Panc1 (cell line): ENCODE data around the gene GPALPP1. TPM values are rescaled to one million over a fixed set of nuclear protein-coding genes. Genes with fewer than 3 reads are reported as not detected.

Experiments used
- ATAC-seq: fragments of 200-7000 bp; cut with Tn5 transposase; 2 replicates; pipeline ENCODE4 v1.9.1; 2020; ENCODE audit warnings: mild to moderate bottlenecking, moderate library complexity
- BruUV-seq: library from RNA; stranded (reverse); fragments of 400-500 nt; replicated peaks from 2 replicates; lab custom pipeline; 2021; lab: Mats Ljungman, UMichigan
- CTCF ChIA-PET: fragments of 300-600 bp; sonication (Branson Sonifier 250); formaldehyde crosslinking; loops from one replicate; lab custom pipeline; 2022; ENCODE audit warnings: antibody characterized with exemption; lab: Charles Lee
- POLR2A ChIA-PET: fragments of 300-600 bp; sonication (Branson Sonifier 250); formaldehyde crosslinking; loops from one replicate; lab custom pipeline; 2022; ENCODE audit warnings: antibody characterized with exemption; lab: Charles Lee
- DNase-seq: peaks from one replicate; pipeline ENCODE4 v3.0.0-alpha.2; 2010; ENCODE audit warnings: low read depth, low spot score
- H3K27ac ChIP-seq: 2 replicates; pipeline ENCODE4 v1.5.1; 2011; ENCODE audit warnings: mild to moderate bottlenecking, low read length, inconsistent platforms
- H3K27me3 ChIP-seq: fragments of 200-500 bp; sonication (Bioruptor generic); 2 replicates; pipeline ENCODE4 v1.6.0; 2014; ENCODE audit warnings: low read length, inconsistent platforms; ENCODE audit not compliant: control insufficient read depth, insufficient read depth
- H3K36me3 ChIP-seq: fragments of 200-500 bp; sonication (Bioruptor generic); 2 replicates; pipeline ENCODE4 v1.5.1; 2014; ENCODE audit warnings: inconsistent platforms, mild to moderate bottlenecking, low read length, moderate library complexity; ENCODE audit not compliant: control insufficient read depth, insufficient read depth
- H3K4me1 ChIP-seq: 2 replicates; pipeline ENCODE4 v1.5.1; 2011; ENCODE audit warnings: inconsistent platforms, mild to moderate bottlenecking, low read length, moderate library complexity; ENCODE audit not compliant: control insufficient read depth, insufficient read depth
- H3K4me3 ChIP-seq, 2 experiments: 2 replicates each; pipeline ENCODE4 v1.5.1; 2011 to 2012; ENCODE audit warnings: low read depth in 2 of 2, low read length in 2 of 2, mild to moderate bottlenecking in 2 of 2, inconsistent platforms in 1 of 2, moderate library complexity in 1 of 2
- H3K9me3 ChIP-seq: fragments of 200-500 bp; sonication (Bioruptor generic); 2 replicates; pipeline ENCODE4 v1.5.1; 2014; ENCODE audit warnings: low read depth, mild to moderate bottlenecking, inconsistent platforms, low read length, moderate library complexity; ENCODE audit not compliant: control insufficient read depth, insufficient read depth
- CTCF ChIP-seq: fragments of 450-650 bp; IDR thresholded peaks from 2 replicates; pipeline ENCODE4 v1.5.1; 2017; ENCODE audit warnings: mild to moderate bottlenecking
- POLR2AphosphoS5 ChIP-seq: IDR thresholded peaks from 2 replicates; pipeline ENCODE4 v1.6.1; 2012; ENCODE audit warnings: mild to moderate bottlenecking, low read depth, low read length, moderate library complexity
- REST ChIP-seq, 2 experiments: IDR thresholded peaks; 2 replicates each; pipeline ENCODE4 v1.6.1; 2011 to 2012; ENCODE audit warnings: low read depth in 2 of 2, control low read depth in 1 of 2, low read length in 1 of 2, mild to moderate bottlenecking in 1 of 2, moderate library complexity in 1 of 2; ENCODE audit not compliant: insufficient read depth in 1 of 2
- SIN3A ChIP-seq: IDR thresholded peaks from 2 replicates; pipeline ENCODE4 v1.6.1; 2012; ENCODE audit warnings: low read depth, mild to moderate bottlenecking, low read length, moderate library complexity, borderline replicate concordance; ENCODE audit not compliant: insufficient read depth
- TCF7L2 ChIP-seq: IDR thresholded peaks from 2 replicates; pipeline ENCODE4 v1.6.1; 2011; ENCODE audit warnings: mild to moderate bottlenecking, low read depth, low read length, inconsistent platforms
- in situ Hi-C: cut with HindIII; loops from 2 replicates; pipeline ENCODE4 v1.10.0; 2016; ENCODE audit warnings: low sequenced_read_pairs, low pct_unique_long_range_greater_than_20kb
- intact Hi-C: fragments of 100-400 bp; cut with micrococcal nuclease; formaldehyde crosslinking; loops from one replicate; pipeline ENCODE4 v1.10.0; 2022; ENCODE audit not compliant: unreplicated experiment
- total RNA-seq: library from RNA; stranded (reverse); gene quantifications from one replicate; pipeline ENCODE4 v1.2.1, GENCODE V29; 2021; ENCODE audit not compliant: unreplicated experiment

Gene GPALPP1
- total RNA-seq, 1 experiment from 2014 or later: 13.5 TPM

- ATAC-seq (no peak), DNase-seq (no peak)
- in situ Hi-C loops: no loop called here
- Histone ChIP-seq H3K9me3 (no peaks in the 10 kb centered on the region), H3K4me1 (no peaks in the 10 kb centered on the region), H3K27me3 (no peaks in the 10 kb centered on the region), H3K27ac (no peak overlapping the region), H3K4me3 (no peak overlapping the region), H3K36me3 (no peaks in the 10 kb centered on the region)
- TF ChIP-seq POLR2AphosphoS5 (no peak), TCF7L2 (no peak), REST (IDR thresholded peaks at IDR 0.05; ENCODE audit: insufficient read depth in 1 of 2, low read depth in 2 of 2, low read length in 1 of 2) (no peak), CTCF (no peak), SIN3A (no peak)
- POLR2A ChIA-PET: no interaction called here
- BruUV-seq: no TSS peak
- intact Hi-C loops: no loop called here
- CTCF ChIA-PET: no interaction called here
These were observed 46.9 kb downstream of the GPALPP1 start for GRCh38 chr13:45036206-45036605.

GRCh38 chr13:45040173-45040572, 50.8 kb downstream of the GPALPP1 start:
- H3K27me3 ChIP-seq: no peaks in the 10 kb centered on the region
- ChIA-PET CTCF (no interaction called here), POLR2A (no interaction called here)
- no peaks in the 10 kb centered on the region for H3K4me1 ChIP-seq
- intact Hi-C loops (loop anchor here (5.0 kb wide), 1 partner anchor 262 kb away; no protein-coding TSS in a partner anchor), in situ Hi-C loops (no loop called here)
- TF ChIP-seq SIN3A (no peak), POLR2AphosphoS5 (no peak), CTCF (no peak), REST (IDR thresholded peaks at IDR 0.05; ENCODE audit: insufficient read depth in 1 of 2, low read depth in 2 of 2, low read length in 1 of 2) (no peak), TCF7L2 (no peak)
- no peaks in the 10 kb centered on the region for H3K9me3 ChIP-seq
- DNase-seq: no peak
- no TSS peak for BruUV-seq
- H3K36me3 ChIP-seq: no peaks in the 10 kb centered on the region
- no peak for ATAC-seq
- no peak overlapping the region for H3K27ac ChIP-seq
- H3K4me3 ChIP-seq: no peak overlapping the region
